ENCODE results near the gene HSD17B1. TPM values are rescaled to one million over a fixed set of nuclear protein-coding genes. Genes with fewer than 3 reads are reported as not detected.

HSD17B1 gene
- total and polyA plus RNA-seq, 2 donors (not counting 1 experiment from before 2014, with no cell fraction given), result 0.40 to 2.6 TPM

GRCh38 chr17:42559075-42559474 lies 6.4 kb downstream of the HSD17B1 start:
- Histone ChIP-seq H3K4me1 (ENCODE audit: control insufficient read depth, extremely low read depth, insufficient read depth, low read length) (peaks cover 14% of the 10 kb centered on the region), H3K4me2 (ENCODE audit: extremely low read depth, insufficient read depth, low read length) (no peak overlapping the region), H2AFZ (ENCODE audit: low read length) (no peak overlapping the region), H4K20me1 (ENCODE audit: control insufficient read depth, extremely low read depth, insufficient read depth, low read length) (no peaks in the 10 kb centered on the region), H3K9ac (ENCODE audit: insufficient read depth, low read length) (no peak overlapping the region), H3K4me3 (replicated peaks in 1 of 4; ENCODE audit: control extremely low read depth in 1 of 4, insufficient read depth in 1 of 4, low read depth in 3 of 4, low read length in 4 of 4) (no peak overlapping the region), H3K36me3 (ENCODE audit: control insufficient read depth, insufficient read depth, low read length) (no peaks in the 10 kb centered on the region), H3K27ac (ENCODE audit: insufficient read depth, low read length) (no peak overlapping the region), H3K79me2 (ENCODE audit: control insufficient read depth, insufficient read depth, low read length) (peaks cover 26% of the 10 kb centered on the region), H3K9me3 (ENCODE audit: control insufficient read depth, insufficient read depth, low read depth, low read length) (no peaks in the 10 kb centered on the region), H3K27me3 (ENCODE audit: control insufficient read depth, insufficient read depth, low read length) (no peaks in the 10 kb centered on the region)
- DNase-seq (ENCODE audit: low read depth in 2 of 2), result no peak
- TF ChIP-seq EZH2 (IDR thresholded peaks at IDR 0.05; ENCODE audit: low read length, missing control alignments) (no peak), CTCF (conservative IDR thresholded peaks at IDR 0.05 in 1 of 2, IDR thresholded peaks at IDR 0.05 in 1 of 2; ENCODE audit: low read depth in 1 of 2, low read length in 2 of 2) (no peak)

DNA sequence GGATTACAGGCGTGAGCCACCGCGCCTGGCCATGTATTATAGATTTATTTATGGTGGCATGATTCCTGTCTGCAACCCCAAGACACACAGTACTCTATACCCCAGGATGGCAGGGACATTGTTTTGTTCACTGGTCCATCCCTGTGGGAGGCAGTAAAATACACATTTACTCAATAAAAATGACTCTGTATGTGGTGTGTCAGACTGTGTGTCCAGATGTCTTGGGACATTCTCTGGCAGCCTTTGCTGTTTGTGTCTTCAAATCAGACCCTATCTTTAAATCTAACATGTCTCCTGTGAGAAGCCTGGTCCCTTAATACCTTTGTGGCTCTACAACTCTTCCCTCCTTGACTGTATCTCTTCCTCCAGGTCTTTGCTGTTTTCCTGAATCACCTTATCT lies 7.5 kb downstream of the HSD17B1 start:
- no peak for TF ChIP-seq EZH2 (IDR thresholded peaks at IDR 0.05; ENCODE audit: low read length, missing control alignments)
- no peak for TF ChIP-seq CTCF (conservative IDR thresholded peaks at IDR 0.05 in 1 of 2, IDR thresholded peaks at IDR 0.05 in 1 of 2; ENCODE audit: low read depth in 1 of 2, low read length in 2 of 2)

GRCh38 chr17:42561897-42562387 lies 9.2 kb downstream of the HSD17B1 start, which contains the start of gene COASY:
TSS of gene COASY (plus strand) at chr17:42562148. CDS start at chr17:42562623, 475 bp downstream.
- TF ChIP-seq CTCF (conservative IDR thresholded peaks at IDR 0.05 in 1 of 2, IDR thresholded peaks at IDR 0.05 in 1 of 2; ENCODE audit: low read depth in 1 of 2, low read length in 2 of 2) (no peak), EZH2 (IDR thresholded peaks at IDR 0.05; ENCODE audit: low read length, missing control alignments) (no peak)
- Histone ChIP-seq H3K27ac (ENCODE audit: insufficient read depth, low read length) (peak within 1 kb of the TSS; percentile 83), H3K79me2 (ENCODE audit: control insufficient read depth, insufficient read depth, low read length) (peaks cover 26% of the 10 kb centered on the region), H3K27me3 (ENCODE audit: control insufficient read depth, insufficient read depth, low read length) (no peaks in the 10 kb centered on the region), H3K9me3 (ENCODE audit: control insufficient read depth, insufficient read depth, low read depth, low read length) (no peaks in the 10 kb centered on the region), H4K20me1 (ENCODE audit: control insufficient read depth, extremely low read depth, insufficient read depth, low read length) (no peaks in the 10 kb centered on the region), H2AFZ (ENCODE audit: low read length) (peak within 1 kb of the TSS; percentile 87), H3K4me3 (replicated peaks in 1 of 4; ENCODE audit: control extremely low read depth in 1 of 4, insufficient read depth in 1 of 4, low read depth in 3 of 4, low read length in 4 of 4) (peak within 1 kb of the TSS; percentile 76 to 89 (median 82)), H3K4me1 (ENCODE audit: control insufficient read depth, extremely low read depth, insufficient read depth, low read length) (peaks cover 14% of the 10 kb centered on the region), H3K4me2 (ENCODE audit: extremely low read depth, insufficient read depth, low read length) (peak within 1 kb of the TSS; percentile 98), H3K9ac (ENCODE audit: insufficient read depth, low read length) (peak within 1 kb of the TSS; percentile 76), H3K36me3 (ENCODE audit: control insufficient read depth, insufficient read depth, low read length) (peaks cover 16% of the 10 kb centered on the region)
- DNase-seq (ENCODE audit: low read depth in 2 of 2), result peak; percentile 95 to 99

More for the DNA sequence above, 7.5 kb downstream of the HSD17B1 start:
- no peak overlapping the region for H2AFZ ChIP-seq (ENCODE audit: low read length)
- peaks cover 9% of the 10 kb centered on the region for H3K36me3 ChIP-seq (ENCODE audit: control insufficient read depth, insufficient read depth, low read length)
- H3K4me2 ChIP-seq (ENCODE audit: extremely low read depth, insufficient read depth, low read length), result peak overlapping the region; percentile 13
- H3K4me1 ChIP-seq (ENCODE audit: control insufficient read depth, extremely low read depth, insufficient read depth, low read length), result peaks cover 12% of the 10 kb centered on the region
- H4K20me1 ChIP-seq (ENCODE audit: control insufficient read depth, extremely low read depth, insufficient read depth, low read length), result no peaks in the 10 kb centered on the region
- no peaks in the 10 kb centered on the region for H3K9me3 ChIP-seq (ENCODE audit: control insufficient read depth, insufficient read depth, low read depth, low read length)
- H3K27ac ChIP-seq (ENCODE audit: insufficient read depth, low read length), result no peak overlapping the region
- no peak overlapping the region for H3K9ac ChIP-seq (ENCODE audit: insufficient read depth, low read length)
- H3K4me3 ChIP-seq (replicated peaks in 1 of 4; ENCODE audit: control extremely low read depth in 1 of 4, insufficient read depth in 1 of 4, low read depth in 3 of 4, low read length in 4 of 4), result no peak overlapping the region
- peaks cover 26% of the 10 kb centered on the region for H3K79me2 ChIP-seq (ENCODE audit: control insufficient read depth, insufficient read depth, low read length)
- no peak for DNase-seq (ENCODE audit: low read depth in 2 of 2)
- no peaks in the 10 kb centered on the region for H3K27me3 ChIP-seq (ENCODE audit: control insufficient read depth, insufficient read depth, low read length)

Measured in fibroblast of lung (primary cell).